HCT116 (cell line): Measurements from ENCODE around the gene PATL1. TPM values are rescaled to one million over a fixed set of nuclear protein-coding genes. Genes with fewer than 3 reads are reported as not detected.
A peak's percentile ranks its signal among the peaks of the same experiment; 100 is the strongest.

ENCODE experiments used
- ATAC-seq: fragments of 200-7000 bp; cut with Tn5 transposase; 2 replicates; pipeline ENCODE4 v1.9.1; 2020; ENCODE audit warnings: mild to moderate bottlenecking, moderate library complexity
- Bru-seq: library from RNA; stranded (reverse); fragments of 400-500 nt; gene quantifications from one replicate; lab custom pipeline; 2021; lab: Mats Ljungman, UMichigan
- BruChase-seq, 2 experiments: library from RNA; stranded (reverse); fragments of 400-500 nt; gene quantifications; one replicate each; lab custom pipeline; 2021; lab: Mats Ljungman, UMichigan
- BruUV-seq: library from RNA; stranded (reverse); fragments of 400-500 nt; replicated peaks from 2 replicates; lab custom pipeline; 2021; lab: Mats Ljungman, UMichigan
- CTCF ChIA-PET: fragments of 300-600 bp; sonication (Branson Sonifier 250); formaldehyde crosslinking; loops from one replicate; lab custom pipeline; 2021; ENCODE audit warnings: antibody characterized with exemption; lab: Charles Lee
- POLR2A ChIA-PET: fragments of 300-600, 350-600 bp; sonication (Branson Sonifier 250); formaldehyde crosslinking; loops from one replicate; lab custom pipeline; 2021; ENCODE audit warnings: antibody characterized with exemption; lab: Charles Lee
- RAD21 ChIA-PET, 2 experiments: fragments of 300-600 bp; sonication (Branson Sonifier 250); formaldehyde crosslinking; loops; one replicate each; lab custom pipeline; 2023; ENCODE audit warnings: low total read pairs in 2 of 2; ENCODE audit not compliant: uncharacterized antibody in 2 of 2, unreplicated experiment in 2 of 2, low non-redundant PET in 1 of 2; lab: Charles Lee
- DNase-seq: peaks from one replicate; pipeline ENCODE4 v3.0.0-alpha.2; 2010; ENCODE audit warnings: low read depth, low spot score
- H2AFZ ChIP-seq: fragments of 200-600 bp; shearing (Covaris generic), sonication (generic); 2 replicates; pipeline ENCODE4 v1.6.1; 2017; ENCODE audit warnings: low read depth, mixed run types, mixed read lengths, antibody characterized with exemption, low read length; ENCODE audit not compliant: poor library complexity, severe bottlenecking
- H3K27ac ChIP-seq: 2 replicates; pipeline ENCODE4 v1.5.1; 2012; ENCODE audit warnings: low read depth, low read length
- H3K27me3 ChIP-seq: fragments of 200-600 bp; sonication (generic); 2 replicates; pipeline ENCODE4 v1.6.1; 2016; ENCODE audit warnings: mixed run types, low read length, mixed read lengths; ENCODE audit not compliant: insufficient read depth
- H3K36me3 ChIP-seq, 2 experiments: fragments of 200-500 bp in 1 of 2; fragments of 200-600 bp in 1 of 2; sonication (Bioruptor generic) in 1 of 2; sonication (generic) in 1 of 2; 2 replicates each; pipeline versions ENCODE4 v1.5.1 to v1.6.1; 2014 to 2016; ENCODE audit warnings: low read length in 2 of 2, inconsistent platforms in 1 of 2, mixed read lengths in 1 of 2, mixed run types in 1 of 2; ENCODE audit not compliant: insufficient read depth in 2 of 2, control insufficient read depth in 1 of 2
- H3K4me1 ChIP-seq, 2 experiments: fragments of 200-600 bp in 1 of 2; sonication (generic) in 1 of 2; 2 replicates each; pipeline versions ENCODE4 v1.5.1 to v1.6.1; 2012 to 2017; ENCODE audit warnings: low read length in 2 of 2, inconsistent platforms in 1 of 2, mild to moderate bottlenecking in 1 of 2, mixed read lengths in 1 of 2, mixed run types in 1 of 2, moderate library complexity in 1 of 2; ENCODE audit not compliant: insufficient read depth in 2 of 2, control insufficient read depth in 1 of 2
- H3K4me2 ChIP-seq: fragments of 200-600 bp; sonication (generic); 2 replicates; pipeline ENCODE4 v1.6.1; 2017; ENCODE audit warnings: mixed run types, low read length, mixed read lengths
- H3K4me3 ChIP-seq, 2 experiments: fragments of 200-600 bp in 1 of 2; sonication (generic) in 1 of 2; replicated peaks in 1 of 2; 2 replicates each; pipeline ENCODE4 v1.5.1; 2011 to 2016; ENCODE audit warnings: low read length in 2 of 2, control low read depth in 1 of 2, low read depth in 1 of 2, mild to moderate bottlenecking in 1 of 2, mixed read lengths in 1 of 2, mixed run types in 1 of 2
- H3K79me2 ChIP-seq: fragments of 200-600 bp; sonication (generic); 2 replicates; pipeline ENCODE4 v1.6.1; 2017; ENCODE audit warnings: mild to moderate bottlenecking, mixed run types, low read length, moderate library complexity, mixed read lengths; ENCODE audit not compliant: insufficient read depth
- H3K9ac ChIP-seq: fragments of 200-600 bp; sonication (generic); 2 replicates; pipeline ENCODE4 v1.6.1; 2016; ENCODE audit warnings: low read length, mixed read lengths
- H3K9me2 ChIP-seq: fragments of 200-600 bp; sonication (generic), shearing (Covaris generic); 2 replicates; pipeline ENCODE4 v1.6.1; 2017; ENCODE audit warnings: mixed run types, mild to moderate bottlenecking, moderate library complexity; ENCODE audit not compliant: insufficient read depth
- H3K9me3 ChIP-seq, 2 experiments: fragments of 200-500 bp in 1 of 2; fragments of 200-600 bp in 1 of 2; sonication (Bioruptor generic) in 1 of 2; sonication (generic) in 1 of 2; 2 replicates each; pipeline ENCODE4 v1.6.1; 2014 to 2017; ENCODE audit warnings: low read length in 2 of 2, mixed read lengths in 2 of 2, inconsistent platforms in 1 of 2, low read depth in 1 of 2, mild to moderate bottlenecking in 1 of 2, mixed run types in 1 of 2, moderate library complexity in 1 of 2; ENCODE audit not compliant: control insufficient read depth in 1 of 2, insufficient read depth in 1 of 2
- H4K20me1 ChIP-seq: fragments of 200-600 bp; sonication (generic), shearing (Covaris generic); 2 replicates; pipeline ENCODE4 v1.6.1; 2017; ENCODE audit warnings: mixed run types, mild to moderate bottlenecking, moderate library complexity; ENCODE audit not compliant: insufficient read depth
- CEBPB ChIP-seq: IDR thresholded peaks from 2 replicates; pipeline ENCODE4 v1.6.1; 2012; ENCODE audit warnings: low read depth
- EGR1 ChIP-seq: IDR thresholded peaks from 2 replicates; pipeline ENCODE4 v1.6.1; 2012; ENCODE audit warnings: low read depth
- ELF1 ChIP-seq: IDR thresholded peaks from 2 replicates; pipeline ENCODE4 v1.6.1; 2012; ENCODE audit warnings: low read depth, borderline replicate concordance
- MAX ChIP-seq: IDR thresholded peaks from 2 replicates; pipeline ENCODE4 v1.6.1; 2012
- POLR2A ChIP-seq: IDR thresholded peaks from 2 replicates; pipeline ENCODE4 v1.7.0; 2011; ENCODE audit warnings: borderline replicate concordance; ENCODE audit not compliant: insufficient read depth, insufficient read length; ENCODE audit errors: extremely low read depth
- POLR2AphosphoS5 ChIP-seq: IDR thresholded peaks from 2 replicates; pipeline ENCODE4 v1.6.1; 2011; ENCODE audit warnings: mild to moderate bottlenecking, low read depth, low read length, moderate library complexity
- REST ChIP-seq: IDR thresholded peaks from 2 replicates; pipeline ENCODE4 v1.6.1; 2012; ENCODE audit warnings: low read depth
- SIN3A ChIP-seq: IDR thresholded peaks from 2 replicates; pipeline ENCODE4 v1.6.1; 2012; ENCODE audit warnings: low read depth
- SP1 ChIP-seq: IDR thresholded peaks from 2 replicates; pipeline ENCODE4 v1.6.1; 2012; ENCODE audit warnings: low read depth
- TCF7L2 ChIP-seq: IDR thresholded peaks from 2 replicates; pipeline ENCODE4 v1.7.0; 2011; ENCODE audit warnings: borderline replicate concordance, inconsistent platforms; ENCODE audit not compliant: insufficient read depth, insufficient read length; ENCODE audit errors: extremely low read depth
- YY1 ChIP-seq: IDR thresholded peaks from 2 replicates; pipeline ENCODE4 v1.6.1; 2011; ENCODE audit warnings: low read length, low read depth, moderate library complexity, mild to moderate bottlenecking; ENCODE audit not compliant: insufficient replicate concordance; ENCODE audit errors: extremely low read depth
- ZBTB33 ChIP-seq: IDR thresholded peaks from 2 replicates; pipeline ENCODE4 v1.6.1; 2011; ENCODE audit warnings: mild to moderate bottlenecking, low read length, moderate library complexity; ENCODE audit not compliant: insufficient replicate concordance; ENCODE audit errors: extremely low read depth
- ZFX ChIP-seq: fragments of 450-650 bp; IDR thresholded peaks from 2 replicates; pipeline ENCODE4 v1.6.1; 2017
- ZNF274 ChIP-seq: fragments of 200-500 bp; sonication (Bioruptor generic); IDR thresholded peaks from 2 replicates; pipeline ENCODE4 v1.6.1; 2014; ENCODE audit warnings: mild to moderate bottlenecking, low read depth, low read length, inconsistent platforms
- intact Hi-C: fragments of 100-400 bp; cut with micrococcal nuclease; formaldehyde crosslinking; loops from 2 replicates; pipeline ENCODE4 v1.10.0; 2022
- long read RNA-seq: library from polyadenylated mRNA; unstranded; transcript quantifications from one replicate; pipeline ENCODE4 v2.0.0, GENCODE V29; 2021; ENCODE audit not compliant: unreplicated experiment
- polyA plus RNA-seq: library from polyadenylated mRNA; unstranded; fragments of >200 nt; gene quantifications from 2 replicates; pipeline ENCODE4 v1.2.1, GENCODE V29; 2012; ENCODE audit warnings: missing spikeins
- total RNA-seq: library from RNA; stranded (reverse); gene quantifications from one replicate; pipeline ENCODE4 v1.2.1, GENCODE V29; 2021; ENCODE audit not compliant: unreplicated experiment

PATL1 gene
- total RNA-seq (37.6 TPM), Bru-seq, nascent RNA (percentile 83 among the genes with signal in this experiment), BruChase-seq, experiment 1, labeled RNA remaining after a 6-hour chase (percentile 89 among the genes with signal in this experiment), BruChase-seq, experiment 2, labeled RNA remaining after a 2-hour chase (percentile 80 among the genes with signal in this experiment)
- polyA plus RNA-seq = 25.1 and 28.0 TPM in 2 replicates
- long read RNA-seq, full-length matches to known transcripts = 1 of 6 reads
- long read RNA-seq, partial matches to known transcripts = 0 of 6 reads
- long read RNA-seq, other reads (novel, unspliced or antisense) = 5 of 6 reads

- H3K4me2 ChIP-seq = peak within 1 kb of the TSS; percentile 87
- H3K9me3 ChIP-seq = no peaks in the 10 kb centered on the region
- H3K4me3 ChIP-seq = peak within 1 kb of the TSS; percentile 78 to 90
- peaks cover 44% of the 10 kb centered on the region for H3K79me2 ChIP-seq
- peak within 1 kb of the TSS; percentile 83 for H3K9ac ChIP-seq
- peaks cover 13 to 23% of the 10 kb centered on the region in 2 experiments; a peak in 3 of 4 replicates for H3K4me1 ChIP-seq
- ATAC-seq (peak; percentile 91), DNase-seq (peak; percentile 94)
- H2AFZ ChIP-seq = peak within 1 kb of the TSS; percentile 75
- RAD21 ChIA-PET = interaction anchor here in 1 of 2 experiments (1.2 kb wide), 1 partner anchor 114 kb away, joined by 6 read pairs; no protein-coding TSS in a partner anchor
- no peaks in the 10 kb centered on the region for H3K27me3 ChIP-seq
- H3K36me3 ChIP-seq = peaks cover 12 to 19% of the 10 kb centered on the region in 2 experiments
- H3K27ac ChIP-seq = peak within 1 kb of the TSS; percentile 57
- intact Hi-C loops = no loop called here
- no TSS peak for BruUV-seq
- TF ChIP-seq MAX (peak; percentile 59), SIN3A (0 out of 2 replicates have a peak, but pooled peaks have one; percentile 31), ELF1 (peak; percentile 28; the same call in 1 of the 2 replicates), ZFX (no peak), TCF7L2 (peak; percentile 66), SP1 (0 out of 2 replicates have a peak, but pooled peaks have one; percentile 22), REST (no peak), EGR1 (peak; percentile 74), POLR2A (peak; percentile 77), ZBTB33 (no peak), ZNF274 (no peak), CEBPB (no peak), YY1 (peak; percentile 81), POLR2AphosphoS5 (peak; percentile 60)
- no peaks in the 10 kb centered on the region for H3K9me2 ChIP-seq
- CTCF ChIA-PET = interaction anchor here (0.7 to 1.9 kb wide), 5 partner anchors 9 to 483 kb away, joined by 3 to 6 read pairs (median 3); no protein-coding TSS in a partner anchor
- POLR2A ChIA-PET = interaction anchor here (0.6 to 1.4 kb wide), 3 partner anchors 21 to 87 kb away, joined by 3 to 9 read pairs (median 4); partner anchors contain the start of gene OSBP
- H4K20me1 ChIP-seq = peaks cover 6% of the 10 kb centered on the region; the same call in 1 of the 2 replicates
These were observed at the start of gene PATL1 for GRCh38 chr11:59668950-59669610. Gene PATL1, minus strand, starts transcription at chr11:59669037. Its CDS starts 142 bp downstream, at chr11:59668895.
